Hepatocyte (in vitro differentiated cells): ENCODE measurements around the gene STK32C. TPM values are rescaled to one million over a fixed set of nuclear protein-coding genes. Genes with fewer than 3 reads are reported as not detected.

Source experiments
- DNase-seq: peaks from one replicate; pipeline ENCODE4 v3.0.0-alpha.2; 2016; ENCODE audit warnings: low spot score
- H2AFZ ChIP-seq: fragments of 200-600 bp; sonication (generic); 2 replicates; pipeline ENCODE4 v1.6.0; 2016; ENCODE audit warnings: antibody characterized with exemption, mild to moderate bottlenecking
- H3K27ac ChIP-seq: fragments of 200-600 bp; sonication (generic); 2 replicates; pipeline ENCODE4 v1.5.1; 2016; ENCODE audit warnings: mild to moderate bottlenecking
- H3K27me3 ChIP-seq: fragments of 200-600 bp; sonication (generic); 2 replicates; pipeline ENCODE4 v1.6.1; 2016
- H3K36me3 ChIP-seq: fragments of 200-600 bp; sonication (generic); replicated peaks from 2 replicates; pipeline ENCODE4 v1.5.1; 2016; ENCODE audit warnings: low read depth; ENCODE audit not compliant: insufficient read depth
- H3K4me1 ChIP-seq: fragments of 200-600 bp; sonication (generic); 2 replicates; pipeline ENCODE4 v1.5.1; 2016; ENCODE audit warnings: mild to moderate bottlenecking, moderate library complexity; ENCODE audit not compliant: insufficient read depth
- H3K4me2 ChIP-seq: fragments of 200-600 bp; sonication (generic); 2 replicates; pipeline ENCODE4 v1.6.0; 2016
- H3K4me3 ChIP-seq: fragments of 200-600 bp; sonication (generic); 2 replicates; pipeline ENCODE4 v1.5.1; 2016; ENCODE audit warnings: mild to moderate bottlenecking
- H3K79me2 ChIP-seq: fragments of 200-600 bp; sonication (generic); 2 replicates; pipeline ENCODE4 v1.6.0; 2017; ENCODE audit warnings: mild to moderate bottlenecking
- H3K9me2 ChIP-seq: fragments of 200-600 bp; sonication (generic); replicated peaks from 2 replicates; pipeline ENCODE4 v1.6.0; 2017; ENCODE audit warnings: mild to moderate bottlenecking; ENCODE audit not compliant: insufficient read depth
- H3K9me3 ChIP-seq: fragments of 200-600 bp; sonication (generic); 2 replicates; pipeline ENCODE4 v1.5.1; 2016; ENCODE audit warnings: low read depth, mild to moderate bottlenecking
- H4K20me1 ChIP-seq: fragments of 200-600 bp; sonication (generic); 2 replicates; pipeline ENCODE4 v1.6.0; 2016; ENCODE audit warnings: mild to moderate bottlenecking; ENCODE audit not compliant: insufficient read depth, poor library complexity, severe bottlenecking
- EZH2 ChIP-seq: fragments of 200-600 bp; sonication (generic); IDR thresholded peaks from 2 replicates; pipeline ENCODE4 v1.6.1; 2016; ENCODE audit warnings: antibody characterized with exemption, mild to moderate bottlenecking, borderline replicate concordance
- EZH2phosphoT487 ChIP-seq: fragments of 200-600 bp; sonication (generic); IDR thresholded peaks from one replicate; pipeline ENCODE4 v1.6.1; 2018; ENCODE audit warnings: antibody characterized with exemption, mild to moderate bottlenecking, low read depth, moderate library complexity; ENCODE audit not compliant: unreplicated experiment, severe bottlenecking
- WGBS: methylation state at CpG from one replicate; pipeline ENCODE4 v1.1.6; 2016; ENCODE audit warnings: low lambda C conversion rate; ENCODE audit errors: missing lambda C conversion rate; 5-methylcytosine and 5-hydroxymethylcytosine counted together
- polyA plus RNA-seq: library from polyadenylated mRNA; unstranded; fragments of >200 nt; fragmentation: Nextera tagmentation; extraction: Ambion mirVana; gene quantifications from 2 replicates; pipeline ENCODE4 v1.2.1, GENCODE V29; 2016
- total RNA-seq: library from RNA; depleted of rRNA; stranded (reverse); fragments of >200 nt; gene quantifications from 2 replicates; pipeline ENCODE4 v1.2.3, GENCODE V29; 2014
- TF ChIP-seq, protein P1 (sequence below): fragments of 200-600 bp; sonication (generic); IDR thresholded peaks from 2 replicates; pipeline ENCODE4 v1.5.1; 2016; ENCODE audit warnings: antibody characterized with exemption, mild to moderate bottlenecking; ENCODE audit not compliant: poor library complexity

STK32C gene
- total and polyA plus RNA-seq, 2 experiments from 2014 or later: 7.9 to 12.2 TPM

DNA sequence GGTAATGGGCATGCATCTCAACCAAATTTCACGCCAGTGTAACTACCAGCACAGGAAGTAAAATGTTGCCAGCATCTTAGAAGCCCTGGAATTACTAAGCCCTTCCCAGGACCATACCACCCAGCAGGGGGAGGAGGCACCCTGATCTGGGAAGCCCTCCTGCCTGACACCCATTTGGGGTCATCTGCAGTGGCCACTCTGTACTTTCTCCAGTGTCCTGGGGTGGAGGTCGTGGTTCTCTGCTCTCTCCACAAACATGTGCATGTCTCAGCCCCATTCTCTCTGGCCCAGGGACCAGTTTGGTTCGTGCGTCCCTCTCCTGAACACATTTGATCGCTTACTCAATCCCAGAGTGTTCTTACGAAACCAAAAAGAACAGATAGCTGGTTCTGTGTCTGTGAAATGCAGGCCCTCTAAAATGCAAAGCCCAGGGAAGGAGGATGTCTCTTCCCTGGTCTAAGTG, 14.9 kb upstream of the STK32C start:
- Histone ChIP-seq H3K9me2 (no peaks in the 10 kb centered on the region), H3K4me2 (peak overlapping the region; percentile 17), H3K27ac (peak overlapping the region; percentile 43), H3K9me3 (no peaks in the 10 kb centered on the region), H3K36me3 (no peaks in the 10 kb centered on the region), H3K4me1 (no peaks in the 10 kb centered on the region), H3K4me3 (no peak overlapping the region), H4K20me1 (no peaks in the 10 kb centered on the region), H2AFZ (no peak overlapping the region), H3K27me3 (no peaks in the 10 kb centered on the region), H3K79me2 (peaks cover 10% of the 10 kb centered on the region)
- no peak for DNase-seq
- 71% methylated on average over 6 of the region's 6 CpGs for WGBS
- TF ChIP-seq EZH2phosphoT487: no peak
- TF ChIP-seq EZH2: no peak
- TF ChIP-seq, protein P1, sequence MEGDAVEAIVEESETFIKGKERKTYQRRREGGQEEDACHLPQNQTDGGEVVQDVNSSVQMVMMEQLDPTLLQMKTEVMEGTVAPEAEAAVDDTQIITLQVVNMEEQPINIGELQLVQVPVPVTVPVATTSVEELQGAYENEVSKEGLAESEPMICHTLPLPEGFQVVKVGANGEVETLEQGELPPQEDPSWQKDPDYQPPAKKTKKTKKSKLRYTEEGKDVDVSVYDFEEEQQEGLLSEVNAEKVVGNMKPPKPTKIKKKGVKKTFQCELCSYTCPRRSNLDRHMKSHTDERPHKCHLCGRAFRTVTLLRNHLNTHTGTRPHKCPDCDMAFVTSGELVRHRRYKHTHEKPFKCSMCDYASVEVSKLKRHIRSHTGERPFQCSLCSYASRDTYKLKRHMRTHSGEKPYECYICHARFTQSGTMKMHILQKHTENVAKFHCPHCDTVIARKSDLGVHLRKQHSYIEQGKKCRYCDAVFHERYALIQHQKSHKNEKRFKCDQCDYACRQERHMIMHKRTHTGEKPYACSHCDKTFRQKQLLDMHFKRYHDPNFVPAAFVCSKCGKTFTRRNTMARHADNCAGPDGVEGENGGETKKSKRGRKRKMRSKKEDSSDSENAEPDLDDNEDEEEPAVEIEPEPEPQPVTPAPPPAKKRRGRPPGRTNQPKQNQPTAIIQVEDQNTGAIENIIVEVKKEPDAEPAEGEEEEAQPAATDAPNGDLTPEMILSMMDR: no peak

DNA sequence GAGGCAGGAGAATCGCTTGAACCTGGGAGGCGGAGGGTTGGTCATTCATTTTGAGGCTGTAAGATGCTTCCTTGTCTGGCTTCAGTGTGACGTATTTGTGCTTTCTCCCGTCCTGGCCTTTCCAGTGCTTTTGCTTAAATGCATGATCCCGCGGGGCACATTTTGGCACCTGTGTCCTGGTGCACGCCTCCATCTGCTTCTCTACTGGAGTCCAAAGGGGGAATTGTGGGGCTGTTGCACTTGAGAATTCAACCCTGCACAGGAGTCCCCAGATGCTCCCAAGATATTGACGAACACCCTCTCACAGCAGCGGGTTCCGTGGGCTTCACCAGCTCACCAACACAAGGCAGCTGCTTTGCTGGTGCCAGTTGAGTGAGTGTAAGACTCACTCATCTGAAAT, 14.0 kb upstream of the STK32C start:
- H3K9me3 ChIP-seq: no peaks in the 10 kb centered on the region
- WGBS: 94% methylated on average over 10 of the region's 10 CpGs

DNA sequence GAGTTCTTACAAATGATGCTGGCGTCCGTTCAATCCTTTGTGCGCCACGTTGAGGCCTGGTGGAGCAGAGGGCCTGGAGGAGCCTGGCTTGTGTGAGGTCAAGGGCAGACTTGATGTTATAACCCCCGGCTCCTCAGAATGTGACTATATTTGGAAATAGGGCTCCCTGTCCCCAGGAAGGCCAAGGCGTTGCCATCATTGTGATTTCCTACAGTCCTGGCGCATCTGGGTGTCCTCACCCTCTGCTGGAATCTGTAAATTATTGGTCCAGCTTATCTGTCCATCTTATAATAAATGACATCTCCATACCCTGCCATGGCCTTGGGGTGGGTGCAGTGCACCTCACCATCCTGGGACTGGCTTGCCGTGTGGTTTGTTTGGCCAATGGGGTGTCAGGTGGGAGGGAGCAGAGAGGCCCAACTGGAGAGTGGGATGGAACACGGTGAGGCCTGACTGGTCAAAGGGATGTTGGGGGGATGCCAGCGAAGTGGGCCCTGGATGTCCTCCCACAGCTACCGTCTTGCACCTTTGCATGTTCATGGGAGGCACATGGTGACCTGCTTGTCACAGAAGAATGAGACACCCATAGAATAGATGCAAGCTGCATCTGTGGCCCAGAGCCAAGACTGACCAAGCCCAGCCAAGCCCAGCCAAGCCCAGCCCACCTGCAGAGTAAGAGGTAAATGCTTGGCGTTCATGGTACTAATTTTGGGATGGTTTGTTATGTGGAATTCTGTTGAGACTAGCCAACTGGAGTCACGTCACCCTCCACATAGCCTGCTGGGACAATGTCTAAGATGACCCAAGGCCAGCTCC, 13.1 kb upstream of the STK32C start:
- Histone ChIP-seq H3K36me3 (no peaks in the 10 kb centered on the region), H3K4me2 (no peak overlapping the region), H3K27me3 (no peaks in the 10 kb centered on the region), H2AFZ (no peak overlapping the region), H3K9me3 (no peaks in the 10 kb centered on the region), H3K9me2 (no peaks in the 10 kb centered on the region), H4K20me1 (no peaks in the 10 kb centered on the region), H3K79me2 (no peaks in the 10 kb centered on the region), H3K4me3 (no peak overlapping the region), H3K4me1 (no peaks in the 10 kb centered on the region), H3K27ac (no peak overlapping the region)
- no peak for TF ChIP-seq EZH2
- TF ChIP-seq, protein P1: no peak
- TF ChIP-seq EZH2phosphoT487: no peak
- 94% methylated on average over 13 of the region's 13 CpGs for WGBS
- no peak for DNase-seq

More for the DNA sequence above, 14.0 kb upstream of the STK32C start:
- no peak overlapping the region for H3K4me3 ChIP-seq
- TF ChIP-seq EZH2phosphoT487 (no peak), EZH2 (no peak)
- TF ChIP-seq, protein P1: no peak
- H3K79me2 ChIP-seq: peaks cover 6% of the 10 kb centered on the region
- DNase-seq: no peak
- H3K9me2 ChIP-seq: no peaks in the 10 kb centered on the region
- no peak overlapping the region for H3K27ac ChIP-seq
- no peaks in the 10 kb centered on the region for H3K4me1 ChIP-seq
- H3K4me2 ChIP-seq: no peak overlapping the region
- no peaks in the 10 kb centered on the region for H3K36me3 ChIP-seq
- no peaks in the 10 kb centered on the region for H4K20me1 ChIP-seq
- H3K27me3 ChIP-seq: no peaks in the 10 kb centered on the region
- no peak overlapping the region for H2AFZ ChIP-seq
